ENCODE results near the gene C16orf78. TPM values are rescaled to one million over a fixed set of nuclear protein-coding genes. Genes with fewer than 3 reads are reported as not detected.

The C16orf78 gene
- total and polyA plus RNA-seq, 2 donors (not counting 1 experiment from before 2014, with no cell fraction given) = not detected

GRCh38 chr16:49399594-49400364 is 26.2 kb downstream of the C16orf78 start:
- Histone ChIP-seq H3K9me3 (ENCODE audit: control extremely low read depth in 1 of 3, control insufficient read depth in 2 of 3, insufficient read depth in 1 of 3, low read length in 2 of 3) (peaks cover 0 to 7% (median 4%) of the 10 kb centered on the region in 3 donors), H3K9ac (ENCODE audit: low read length) (no peak overlapping the region), H3K79me2 (ENCODE audit: control insufficient read depth, insufficient read depth, low read length) (no peaks in the 10 kb centered on the region), H3K4me2 (replicated peaks; ENCODE audit: low read depth, low read length, poor library complexity, severe bottlenecking) (no peak overlapping the region), H3K27ac (ENCODE audit: low read length in 2 of 2) (no peak overlapping the region), H3K27me3 (replicated peaks in 1 of 4; ENCODE audit: control extremely low read depth in 1 of 4, control insufficient read depth in 3 of 4, insufficient read depth in 4 of 4, low read length in 3 of 4) (peaks cover 0 to 17% (median 1%) of the 10 kb centered on the region in 4 experiments), H3K4me1 (ENCODE audit: control insufficient read depth in 2 of 2, insufficient read depth in 2 of 2, low read length in 2 of 2) (peaks cover 7 to 15% of the 10 kb centered on the region in 2 donors), H3K4me3 (ENCODE audit: control extremely low read depth in 1 of 5, extremely low read depth in 1 of 5, insufficient read depth in 1 of 5, low read depth in 2 of 5, low read length in 4 of 5) (no peak overlapping the region), H3K36me3 (replicated peaks in 1 of 2; ENCODE audit: control extremely low read depth in 1 of 2, control insufficient read depth in 1 of 2, extremely low read depth in 1 of 2, insufficient read depth in 2 of 2, low read length in 1 of 2) (no peaks in the 10 kb centered on the region), H4K20me1 (ENCODE audit: control insufficient read depth, insufficient read depth, low read length, poor library complexity, severe bottlenecking) (no peaks in the 10 kb centered on the region), H2AFZ (ENCODE audit: insufficient read depth, low read depth, low read length, poor library complexity, severe bottlenecking) (no peak overlapping the region)
- CTCF ChIA-PET = interaction anchor here (0.8 kb wide), 1 partner anchor 1278 kb away, joined by 3 read pairs; no protein-coding TSS in a partner anchor
- Mint-ChIP-seq H3K9me3 (ENCODE audit: insufficient read depth) (peaks cover 3% of the 10 kb centered on the region), H3K4me3 (no peak overlapping the region), H3K4me1 (peaks cover 9% of the 10 kb centered on the region), H3K27ac (no peak overlapping the region), H3K27me3 (peaks cover 42% of the 10 kb centered on the region)
- WGBS (ENCODE audit: insufficient coverage) = 79% methylated on average over 6 of the region's 9 CpGs
- ATAC-seq (ENCODE audit: low read depth) (peak; percentile 41), DNase-seq (peak; percentile 37)
- TF ChIP-seq EZH2 (IDR thresholded peaks at IDR 0.05; ENCODE audit: borderline replicate concordance, insufficient read depth, low read depth, low read length, poor library complexity, severe bottlenecking) = no peak
- TF ChIP-seq, protein P1, sequence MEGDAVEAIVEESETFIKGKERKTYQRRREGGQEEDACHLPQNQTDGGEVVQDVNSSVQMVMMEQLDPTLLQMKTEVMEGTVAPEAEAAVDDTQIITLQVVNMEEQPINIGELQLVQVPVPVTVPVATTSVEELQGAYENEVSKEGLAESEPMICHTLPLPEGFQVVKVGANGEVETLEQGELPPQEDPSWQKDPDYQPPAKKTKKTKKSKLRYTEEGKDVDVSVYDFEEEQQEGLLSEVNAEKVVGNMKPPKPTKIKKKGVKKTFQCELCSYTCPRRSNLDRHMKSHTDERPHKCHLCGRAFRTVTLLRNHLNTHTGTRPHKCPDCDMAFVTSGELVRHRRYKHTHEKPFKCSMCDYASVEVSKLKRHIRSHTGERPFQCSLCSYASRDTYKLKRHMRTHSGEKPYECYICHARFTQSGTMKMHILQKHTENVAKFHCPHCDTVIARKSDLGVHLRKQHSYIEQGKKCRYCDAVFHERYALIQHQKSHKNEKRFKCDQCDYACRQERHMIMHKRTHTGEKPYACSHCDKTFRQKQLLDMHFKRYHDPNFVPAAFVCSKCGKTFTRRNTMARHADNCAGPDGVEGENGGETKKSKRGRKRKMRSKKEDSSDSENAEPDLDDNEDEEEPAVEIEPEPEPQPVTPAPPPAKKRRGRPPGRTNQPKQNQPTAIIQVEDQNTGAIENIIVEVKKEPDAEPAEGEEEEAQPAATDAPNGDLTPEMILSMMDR (IDR thresholded peaks at IDR 0.05) = no peak
- POLR2A ChIA-PET = no interaction called here
- intact Hi-C loops (cut with micrococcal nuclease) = no loop called here

GRCh38 chr16:49400611-49401010 is 27.0 kb downstream of the C16orf78 start:
- H3K4me2 ChIP-seq (replicated peaks; ENCODE audit: low read depth, low read length, poor library complexity, severe bottlenecking) = no peak overlapping the region
- WGBS (ENCODE audit: insufficient coverage) = 95% methylated on average over 6 of the region's 7 CpGs
- peaks cover 0 to 7% (median 4%) of the 10 kb centered on the region in 3 donors for H3K9me3 ChIP-seq (ENCODE audit: control extremely low read depth in 1 of 3, control insufficient read depth in 2 of 3, insufficient read depth in 1 of 3, low read length in 2 of 3)
- H3K9me3 Mint-ChIP-seq (ENCODE audit: insufficient read depth) = peaks cover 3% of the 10 kb centered on the region
- H3K27ac ChIP-seq (ENCODE audit: low read length in 2 of 2) = no peak overlapping the region
- H3K4me1 ChIP-seq (ENCODE audit: control insufficient read depth in 2 of 2, insufficient read depth in 2 of 2, low read length in 2 of 2) = peaks cover 7 to 15% of the 10 kb centered on the region in 2 donors
- no peaks in the 10 kb centered on the region for H3K79me2 ChIP-seq (ENCODE audit: control insufficient read depth, insufficient read depth, low read length)
- intact Hi-C loops (cut with micrococcal nuclease) = no loop called here
- DNase-seq = no peak
- CTCF ChIA-PET = no interaction called here
- no peak overlapping the region for H3K4me3 ChIP-seq (ENCODE audit: control extremely low read depth in 1 of 5, extremely low read depth in 1 of 5, insufficient read depth in 1 of 5, low read depth in 2 of 5, low read length in 4 of 5)
- no peaks in the 10 kb centered on the region for H3K36me3 ChIP-seq (replicated peaks in 1 of 2; ENCODE audit: control extremely low read depth in 1 of 2, control insufficient read depth in 1 of 2, extremely low read depth in 1 of 2, insufficient read depth in 2 of 2, low read length in 1 of 2)
- H3K27ac Mint-ChIP-seq = no peak overlapping the region
- POLR2A ChIA-PET = no interaction called here
- no peak overlapping the region for H2AFZ ChIP-seq (ENCODE audit: insufficient read depth, low read depth, low read length, poor library complexity, severe bottlenecking)
- TF ChIP-seq, protein P1 (IDR thresholded peaks at IDR 0.05) = no peak
- TF ChIP-seq EZH2 (IDR thresholded peaks at IDR 0.05; ENCODE audit: borderline replicate concordance, insufficient read depth, low read depth, low read length, poor library complexity, severe bottlenecking) = no peak
- peaks cover 9% of the 10 kb centered on the region for H3K4me1 Mint-ChIP-seq
- no peak overlapping the region for H3K9ac ChIP-seq (ENCODE audit: low read length)
- no peak for ATAC-seq (ENCODE audit: low read depth)
- no peaks in the 10 kb centered on the region for H4K20me1 ChIP-seq (ENCODE audit: control insufficient read depth, insufficient read depth, low read length, poor library complexity, severe bottlenecking)
- no peak overlapping the region for H3K4me3 Mint-ChIP-seq
- H3K27me3 ChIP-seq (replicated peaks in 1 of 4; ENCODE audit: control extremely low read depth in 1 of 4, control insufficient read depth in 3 of 4, insufficient read depth in 4 of 4, low read length in 3 of 4) = peaks cover 0 to 17% (median 1%) of the 10 kb centered on the region in 4 experiments
- peaks cover 42% of the 10 kb centered on the region for H3K27me3 Mint-ChIP-seq

Data from B cell (primary cell).